HCT116 (cell line): Measurements from ENCODE around the gene SEMA4D.

Source experiments
- CTCF ChIP-seq, 3 experiments: fragments of 200-600 bp in 1 of 3; sonication (generic) in 1 of 3; IDR thresholded peaks in 2 of 3; conservative IDR thresholded peaks in 1 of 3; 2 replicates each; pipeline ENCODE4 v1.5.1; 2012 to 2017; ENCODE audit warnings: low read depth in 2 of 3, low read length in 2 of 3, antibody characterized with exemption in 1 of 3, borderline replicate concordance in 1 of 3, control low read depth in 1 of 3, mild to moderate bottlenecking in 1 of 3, mixed read lengths in 1 of 3, mixed run types in 1 of 3, moderate library complexity in 1 of 3; ENCODE audit not compliant: insufficient read depth in 1 of 3
- POLR2A ChIP-seq: IDR thresholded peaks from 2 replicates; pipeline ENCODE4 v1.7.0; 2011; ENCODE audit warnings: borderline replicate concordance; ENCODE audit not compliant: insufficient read depth, insufficient read length; ENCODE audit errors: extremely low read depth
- SRF ChIP-seq: IDR thresholded peaks from 2 replicates; pipeline ENCODE4 v1.6.1; 2012; ENCODE audit warnings: low read depth

GRCh38 chr9:89376286-89376685 lies 121.6 kb downstream of the SEMA4D start:
- TF ChIP-seq SRF (no peak), CTCF (IDR thresholded peaks at IDR 0.05 in 2 of 3, conservative IDR thresholded peaks at IDR 0.05 in 1 of 3; ENCODE audit: borderline replicate concordance in 1 of 3, insufficient read depth in 1 of 3, low read depth in 2 of 3, low read length in 2 of 3) (no peak), POLR2A (no peak)
